ENCODE data around the gene DDX17. TPM values are rescaled to one million over a fixed set of nuclear protein-coding genes. Genes with fewer than 3 reads are reported as not detected.
"Not testable (repeated sequence)": the region's sequence is repeated elsewhere in the genome, so short reads cannot be mapped to it uniquely, and the experiment has no call there.

Gene DDX17
- total and polyA plus RNA-seq, 12 donors: 76.2 to 241 (median 169) TPM

- DNase-seq (no peak), ATAC-seq (no peak)
- Histone ChIP-seq H3K27me3 (no peaks in the 10 kb centered on the region), H3K9me3 (no peaks in the 10 kb centered on the region), H3K4me3 (no peak overlapping the region), H3K27ac (no peak overlapping the region), H3K4me1 (peaks cover 0 to 13% (median 0%) of the 10 kb centered on the region in 9 donors), H3K36me3 (peaks cover 0 to 63% (median 27%) of the 10 kb centered on the region in 9 donors)
- intact Hi-C loops (cut with DNase I): no loop called here
- no peak for TF ChIP-seq CTCF (IDR thresholded peaks at IDR 0.05)
- WGBS, 2 donors: 87 to 88% methylated on average over 1 of the region's 1 CpG
Observed at GRCh38 chr22:38477585-38477984, 28.5 kb downstream of the DDX17 start.

- ATAC-seq (no peak), DNase-seq (no peak)
- H3K9me3 ChIP-seq: no peaks in the 10 kb centered on the region
- H3K4me1 ChIP-seq: peaks cover 0 to 3% (median 0%) of the 10 kb centered on the region in 9 donors
- intact Hi-C loops (cut with DNase I): loop anchor here in 1 of 10 donors (5.0 kb wide), 1 partner anchor 917 kb away; no protein-coding TSS in a partner anchor
- peaks cover 0 to 28% (median 0%) of the 10 kb centered on the region in 9 donors for H3K36me3 ChIP-seq
- H3K27ac ChIP-seq: no peak overlapping the region
- TF ChIP-seq CTCF (IDR thresholded peaks at IDR 0.05): no peak
- H3K4me3 ChIP-seq: no peak overlapping the region
- WGBS, 2 donors: 71 to 72% methylated on average over 10 of the region's 10 CpGs
- peaks cover 0 to under 1% (median 0%) of the 10 kb centered on the region in 7 donors for H3K27me3 ChIP-seq
Observed at GRCh38 chr22:38474003-38474607, 32.0 kb downstream of the DDX17 start.

GRCh38 chr22:38471237-38471636 lies 34.9 kb downstream of the DDX17 start:
- TF ChIP-seq CTCF (IDR thresholded peaks at IDR 0.05): no peak
- intact Hi-C loops (cut with DNase I): loop anchor here in 1 of 10 donors (5.0 kb wide), 1 partner anchor 914 kb away; no protein-coding TSS in a partner anchor
- no peak overlapping the region for H3K27ac ChIP-seq
- H3K36me3 ChIP-seq: peaks cover 0 to 8% (median 0%) of the 10 kb centered on the region in 9 donors
- DNase-seq: no peak
- no peak overlapping the region for H3K4me3 ChIP-seq
- WGBS, 2 donors: 90 to 93% methylated on average over 11 of the region's 11 CpGs
- peaks cover 0 to 29% (median 0%) of the 10 kb centered on the region in 7 donors for H3K27me3 ChIP-seq
- no peaks in the 10 kb centered on the region for H3K9me3 ChIP-seq
- no peak for ATAC-seq
- peaks cover 0 to 19% (median 14%) of the 10 kb centered on the region in 9 donors for H3K4me1 ChIP-seq

GRCh38 chr22:38470179-38470578 lies 35.9 kb downstream of the DDX17 start:
- 95 to 96% methylated on average over 10 of the region's 10 CpGs for WGBS, 2 donors
- peaks cover 0 to 19% (median 14%) of the 10 kb centered on the region in 9 donors for H3K4me1 ChIP-seq

More at GRCh38 chr22:38470179-38470578, 35.9 kb downstream of the DDX17 start:
- not testable (repeated sequence) for ATAC-seq, DNase-seq, H3K36me3 ChIP-seq, H3K4me3 ChIP-seq, H3K27ac ChIP-seq, H3K9me3 ChIP-seq
- H3K27me3 ChIP-seq: peaks cover 0 to 40% (median 0%) of the 10 kb centered on the region in 7 donors
- intact Hi-C loops (cut with DNase I): loop anchor here in 1 of 10 donors (5.0 kb wide), 1 partner anchor 913 kb away; no protein-coding TSS in a partner anchor
